ENCODE measurements around the gene OR10A2.
"Not testable (repeated sequence)": the region's sequence is repeated elsewhere in the genome, so short reads cannot be mapped to it uniquely, and the experiment has no call there.

The OR10A2 gene

DNA sequence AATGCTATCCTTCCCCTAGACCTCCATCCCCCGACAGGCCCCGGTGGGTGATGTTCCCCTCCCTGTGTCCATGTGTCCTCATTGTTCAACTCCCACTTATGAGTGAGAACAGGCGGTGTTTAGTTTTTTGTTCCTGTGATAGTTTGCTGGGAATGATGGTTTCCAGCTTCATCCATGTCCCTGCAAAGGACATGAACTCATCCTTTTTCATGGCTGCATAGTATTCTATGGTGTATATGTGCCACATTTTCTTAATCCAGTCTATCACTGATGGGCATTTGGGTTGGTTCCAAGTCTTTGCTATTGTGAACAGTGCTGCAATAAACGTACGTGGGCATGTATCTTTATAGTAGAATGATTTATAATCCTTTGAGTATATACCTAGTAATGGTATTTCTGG is 24.9 kb downstream of the OR10A2 start:
- not testable (repeated sequence) for DNase-seq (ENCODE audit: low spot score)

DNA sequence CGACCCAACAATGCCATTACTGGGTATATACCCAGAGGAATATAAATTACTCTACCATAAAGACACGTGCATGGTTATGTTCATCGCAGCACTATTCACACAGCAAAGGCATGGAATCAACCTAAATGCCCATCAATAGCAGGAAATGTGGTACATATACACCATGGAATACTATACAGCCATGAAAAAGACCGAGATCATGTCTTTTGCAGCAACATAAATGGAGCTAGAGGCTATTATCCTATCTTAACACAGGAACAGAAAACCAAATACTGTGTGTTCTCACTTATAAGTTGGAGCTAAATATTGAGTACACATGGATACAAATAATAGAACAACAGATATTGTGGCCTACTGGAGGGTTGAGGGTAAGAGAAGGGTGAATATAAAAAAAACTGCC is 26.0 kb downstream of the OR10A2 start:
- no peak for DNase-seq (ENCODE audit: low spot score)

DNA sequence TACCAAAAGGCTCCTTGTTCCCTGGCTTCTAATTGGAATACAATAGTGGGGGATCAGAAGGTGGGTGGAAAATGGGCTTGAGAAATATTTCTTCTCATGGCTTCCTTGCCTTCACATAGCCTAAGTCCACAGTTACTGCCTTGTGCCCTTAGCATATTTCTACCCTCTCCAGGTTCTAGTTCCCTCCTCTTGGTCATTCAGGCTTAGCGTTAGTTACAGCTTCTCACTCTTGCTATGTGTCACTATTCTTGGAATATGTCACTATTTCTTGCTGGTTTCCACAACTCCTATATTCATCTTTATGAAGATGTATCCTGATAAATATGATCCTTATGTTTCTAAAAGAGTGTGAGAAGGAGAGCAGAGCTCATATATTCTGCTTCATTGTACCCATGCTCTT is 27.0 kb downstream of the OR10A2 start:
- no peak for DNase-seq (ENCODE audit: low spot score)

DNA sequence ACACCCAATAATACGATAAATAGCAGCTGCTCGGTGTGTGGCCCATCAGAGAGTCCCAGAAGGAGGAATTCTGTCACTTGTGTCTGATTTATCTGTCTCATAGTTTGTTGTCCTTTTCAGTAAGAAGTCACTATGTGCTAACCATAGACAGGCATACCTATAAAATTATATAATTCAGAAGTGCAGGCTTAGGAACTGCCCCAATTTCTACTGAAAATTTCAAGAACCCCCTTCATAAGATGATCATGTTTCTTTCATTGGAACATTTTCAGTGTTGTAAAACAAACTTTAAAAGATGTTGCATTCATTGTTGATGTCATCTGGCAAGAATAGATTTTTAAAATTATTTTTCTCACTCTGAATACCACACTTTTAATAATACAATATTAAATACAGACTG is 29.5 kb downstream of the OR10A2 start, which contains the start of gene OR2D2:
Gene OR2D2, minus strand, starts transcription at position 101 of the 400 bp plus-strand sequence. Its CDS starts 0 bp downstream, at position 101.
- DNase-seq (ENCODE audit: low spot score): no peak

DNA sequence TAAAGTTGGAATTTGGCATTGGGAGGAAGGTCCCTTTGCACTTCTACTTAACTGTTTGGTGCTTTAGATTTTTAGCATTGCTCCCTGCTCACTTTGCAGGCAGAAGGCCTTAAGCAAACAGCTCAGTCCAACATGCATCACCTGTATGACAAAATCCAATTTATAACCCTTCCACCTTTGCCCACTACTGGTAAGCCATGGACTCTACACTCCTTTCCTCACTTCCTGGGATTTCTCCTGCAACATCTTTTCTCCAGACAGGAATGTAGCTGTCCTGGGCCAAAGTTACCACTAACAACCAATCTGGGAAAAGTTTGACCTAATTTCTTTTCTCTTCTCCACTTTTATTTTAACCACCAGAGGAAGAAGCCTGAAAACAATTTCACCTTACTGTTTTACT is 31.2 kb downstream of the OR10A2 start:
- no peak for DNase-seq (ENCODE audit: low spot score)

DNA sequence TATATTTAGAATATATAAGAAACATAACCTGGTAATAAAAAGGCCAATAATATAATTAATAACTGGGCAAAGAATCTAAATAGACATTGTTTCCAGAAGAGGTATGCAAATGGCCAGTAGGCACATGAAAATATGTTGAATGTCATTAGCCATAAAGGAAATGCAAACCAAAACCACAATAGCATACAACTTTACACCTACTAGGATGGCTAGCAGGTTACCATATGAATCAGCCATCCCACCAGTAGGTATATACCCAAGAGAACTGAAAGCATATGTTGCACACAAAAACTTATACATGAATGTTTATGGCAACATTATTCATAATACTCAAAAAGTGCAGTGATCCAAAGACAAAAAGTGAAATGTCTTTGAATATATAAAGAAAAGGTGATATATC is 32.2 kb downstream of the OR10A2 start:
- DNase-seq (ENCODE audit: low spot score): no peak

DNA sequence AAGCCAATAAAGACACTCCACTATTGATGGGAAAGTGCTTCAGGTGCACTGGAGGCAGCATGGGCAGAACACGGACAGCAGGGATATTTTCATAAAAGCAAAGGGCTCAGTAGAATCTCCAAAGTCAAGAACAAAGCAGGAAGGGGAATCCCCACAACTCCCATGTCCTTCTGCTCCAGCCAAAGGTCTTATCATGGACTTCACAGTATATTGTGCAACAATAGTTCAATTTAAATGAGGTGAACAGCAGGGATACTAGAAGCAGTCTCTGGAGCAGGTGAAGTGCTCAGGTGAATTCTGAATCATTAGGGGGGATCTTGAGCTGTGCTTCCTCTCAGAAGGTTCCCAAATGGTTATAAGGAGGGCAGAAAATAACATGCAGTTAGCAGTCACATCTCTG is 36.1 kb downstream of the OR10A2 start:
- no peak for DNase-seq (ENCODE audit: low spot score)

DNA sequence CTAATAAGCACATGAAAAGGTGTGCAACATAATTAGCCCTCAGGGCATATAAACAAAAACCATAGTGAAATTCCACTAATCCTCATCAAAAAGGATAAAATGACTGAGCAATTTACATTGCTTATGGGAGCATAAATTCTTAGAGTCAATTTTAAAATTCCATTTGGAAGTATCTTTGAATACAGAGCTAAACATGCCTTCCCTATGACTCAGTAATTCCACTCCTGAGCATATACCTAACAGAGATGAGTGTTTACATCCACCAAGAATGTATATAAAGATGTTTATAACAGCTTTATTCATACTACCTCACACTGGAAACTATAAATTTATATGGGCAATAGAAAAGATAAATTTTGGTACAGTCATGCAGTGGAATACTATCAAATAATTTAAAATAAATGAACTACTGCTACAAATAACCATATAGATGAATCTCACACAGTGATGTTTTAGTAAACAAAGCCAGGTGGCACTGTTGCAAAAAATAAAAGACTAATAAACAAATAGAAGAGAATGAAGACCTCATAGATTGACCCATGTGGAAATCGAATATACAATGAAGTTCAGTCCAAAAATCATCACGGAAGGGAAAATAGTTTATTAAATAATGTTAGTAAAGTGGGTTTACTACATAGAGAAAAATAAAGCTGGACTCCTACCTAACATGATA is 37.6 kb downstream of the OR10A2 start:
- DNase-seq (ENCODE audit: low spot score): no peak

DNA sequence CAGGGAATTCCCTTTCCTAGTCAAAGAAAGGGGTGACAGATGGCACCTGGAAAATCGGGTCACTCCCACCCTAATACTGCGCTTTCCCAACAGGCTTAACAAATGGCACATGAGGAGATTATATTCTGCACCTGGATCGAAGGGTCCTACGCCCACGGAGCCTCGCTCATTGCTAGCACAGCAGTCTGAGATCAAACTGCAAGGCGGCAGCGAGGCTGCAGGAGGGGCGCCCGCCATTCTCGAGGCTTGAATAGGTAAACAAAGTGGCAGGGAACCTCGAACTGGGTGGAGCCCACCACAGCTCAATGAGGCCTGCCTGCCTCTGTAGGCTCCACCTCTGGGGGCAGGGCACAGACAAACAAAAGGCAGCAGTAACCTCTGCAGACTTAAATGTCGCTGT is 41.9 kb downstream of the OR10A2 start:
- DNase-seq (ENCODE audit: low spot score): not testable (repeated sequence)

DNA sequence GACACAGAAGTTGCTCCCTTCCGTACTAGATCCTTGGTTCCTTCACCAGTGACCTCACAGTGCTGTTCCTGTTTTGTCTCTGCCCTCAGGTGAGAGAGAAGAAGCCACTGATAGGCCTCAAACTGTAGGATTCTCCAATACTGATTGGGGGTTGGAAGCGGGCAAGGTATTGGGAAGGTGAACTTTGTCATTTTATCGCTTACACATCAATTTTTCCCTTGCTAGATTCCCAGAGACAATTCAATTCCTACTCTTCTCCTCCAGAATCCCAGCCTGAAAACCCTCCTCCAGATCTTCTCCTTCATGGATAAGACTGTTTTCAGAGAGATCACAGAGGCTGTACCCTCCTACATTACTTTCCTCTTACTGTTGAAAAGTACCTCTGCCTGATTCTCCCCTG is 48.5 kb downstream of the OR10A2 start:
- no peak for DNase-seq (ENCODE audit: low spot score)

DNA sequence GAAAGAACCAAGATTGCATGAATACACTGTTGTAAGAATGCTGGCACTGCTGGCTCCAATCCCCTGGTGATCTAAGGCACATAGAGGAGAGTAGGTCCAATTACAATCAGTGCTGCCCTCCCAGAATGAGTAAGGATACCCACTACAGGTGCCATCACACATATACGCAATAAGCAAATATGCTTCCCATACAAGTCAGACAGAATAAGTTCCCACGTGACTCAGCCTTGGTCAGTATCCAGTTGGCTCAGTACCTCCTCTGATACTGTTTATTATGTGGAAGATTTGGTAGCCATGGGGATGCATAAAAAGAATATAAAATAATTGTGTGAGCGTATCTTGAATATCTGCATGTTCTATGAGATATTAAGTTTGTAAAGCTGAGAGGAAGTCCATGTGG is 49.1 kb downstream of the OR10A2 start:
- peak; percentile 11 for DNase-seq (ENCODE audit: low spot score)

DNA sequence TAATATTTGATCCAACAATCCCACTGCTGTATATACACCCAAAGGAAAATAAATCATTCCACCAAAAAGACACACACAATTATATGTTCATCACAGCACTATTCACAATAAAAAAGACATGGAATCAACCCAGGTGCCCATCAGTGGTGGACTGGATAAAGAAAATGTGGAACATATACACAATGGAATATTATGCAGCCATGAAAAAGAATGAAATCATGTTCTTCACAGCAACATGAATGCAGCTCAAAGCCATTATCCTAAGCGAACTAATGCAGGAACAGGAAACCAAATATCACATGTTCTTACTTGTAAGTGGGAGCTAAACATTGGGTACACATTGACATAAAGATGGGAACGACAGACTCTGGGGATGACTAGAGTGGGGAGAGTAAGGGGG is 56.8 kb downstream of the OR10A2 start:
- no peak for DNase-seq (ENCODE audit: low spot score)

DNA sequence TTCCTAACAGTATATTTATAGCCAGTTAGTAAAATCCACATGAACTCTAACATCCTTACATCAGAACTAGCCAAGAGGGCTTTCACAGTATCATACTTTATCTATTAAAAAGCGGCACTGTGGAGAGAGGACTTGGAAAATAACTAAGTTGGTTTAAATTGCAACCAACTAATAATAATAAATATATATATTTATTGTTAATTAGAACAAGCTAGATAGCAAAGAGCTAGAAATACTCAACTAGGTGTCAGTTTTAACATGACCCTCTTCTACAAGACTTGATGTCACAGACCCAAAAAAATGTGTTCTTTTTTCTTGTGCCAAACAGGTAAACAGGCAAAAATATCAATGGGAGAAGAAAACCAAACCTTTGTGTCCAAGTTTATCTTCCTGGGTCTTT is 57.8 kb downstream of the OR10A2 start, which contains the start of gene OR2D3:
Gene OR2D3, plus strand, starts transcription at position 301 of the 400 bp plus-strand sequence. Its CDS starts 0 bp downstream, at position 301.
- no peak for DNase-seq (ENCODE audit: low spot score)

Measured in AG20443 (cell line).